Neural cell (in vitro differentiated cells): Measurements from ENCODE around the gene MSLN. TPM values are rescaled to one million over a fixed set of nuclear protein-coding genes. Genes with fewer than 3 reads are reported as not detected.

Source experiments
- H2AFZ ChIP-seq: fragments of 200-600, 300-800 bp; sonication (generic), shearing (Covaris generic); 2 replicates; pipeline ENCODE4 v1.6.0; 2014; ENCODE audit warnings: low read depth, mild to moderate bottlenecking, antibody characterized with exemption, low read length, moderate library complexity
- H3F3A ChIP-seq: fragments of 200-600 bp; shearing (Covaris generic); 2 replicates; pipeline ENCODE4 v1.6.1; 2016; ENCODE audit warnings: mild to moderate bottlenecking, moderate library complexity, mixed read lengths, antibody characterized with exemption, low read length; ENCODE audit not compliant: insufficient read depth, poor library complexity, severe bottlenecking
- H3K27ac ChIP-seq: fragments of 200-600, 300-800 bp; sonication (generic), shearing (Covaris generic); 2 replicates; pipeline ENCODE4 v1.5.1; 2014; ENCODE audit warnings: mild to moderate bottlenecking, low read length, moderate library complexity
- H3K27me3 ChIP-seq: fragments of 300-800, 200-600 bp; sonication (generic), shearing (Covaris generic); 2 replicates; pipeline ENCODE4 v1.6.0; 2014; ENCODE audit warnings: mild to moderate bottlenecking, low read depth, low read length, moderate library complexity; ENCODE audit not compliant: insufficient read depth
- H3K36me3 ChIP-seq: fragments of 300-800, 200-600 bp; sonication (generic), shearing (Covaris generic); 2 replicates; pipeline ENCODE4 v1.5.1; 2014; ENCODE audit warnings: mild to moderate bottlenecking, antibody characterized with exemption, low read length, moderate library complexity; ENCODE audit not compliant: insufficient read depth
- H3K4me2 ChIP-seq: fragments of 300-800, 200-600 bp; sonication (generic), shearing (Covaris generic); 2 replicates; pipeline ENCODE4 v1.6.0; 2014; ENCODE audit warnings: mild to moderate bottlenecking, low read length
- H3K4me3 ChIP-seq: fragments of 300-800, 200-600 bp; sonication (generic), shearing (Covaris generic); 2 replicates; pipeline ENCODE4 v1.5.1; 2014; ENCODE audit warnings: mild to moderate bottlenecking, low read length, moderate library complexity
- H3K79me2 ChIP-seq: fragments of 200-600 bp; shearing (Covaris generic); replicated peaks from 2 replicates; pipeline ENCODE4 v1.6.0; 2014; ENCODE audit warnings: mild to moderate bottlenecking, low read length, moderate library complexity; ENCODE audit not compliant: insufficient read depth
- H3K9ac ChIP-seq: fragments of 300-800, 200-600 bp; sonication (generic), shearing (Covaris generic); 2 replicates; pipeline ENCODE4 v1.6.1; 2016; ENCODE audit warnings: mild to moderate bottlenecking, low read length, mixed read lengths
- H3K9me2 ChIP-seq: fragments of 200-600 bp; shearing (Covaris generic); 2 replicates; pipeline ENCODE4 v1.6.1; 2016; ENCODE audit warnings: mild to moderate bottlenecking, low read length, mixed read lengths; ENCODE audit not compliant: insufficient read depth
- H3K9me3 ChIP-seq: fragments of 200-600, 300-800 bp; sonication (generic), shearing (Covaris generic); 2 replicates; pipeline ENCODE4 v1.6.1; 2016; ENCODE audit warnings: mild to moderate bottlenecking, mixed run types, low read length, moderate library complexity, mixed read lengths
- H4K20me1 ChIP-seq: fragments of 200-600 bp; shearing (Covaris generic); 2 replicates; pipeline ENCODE4 v1.6.1; 2016; ENCODE audit warnings: mild to moderate bottlenecking, mixed run types; ENCODE audit not compliant: insufficient read depth
- EP300 ChIP-seq: fragments of 450-650 bp; conservative IDR thresholded peaks from 2 replicates; pipeline ENCODE4 v1.6.1; 2014; ENCODE audit warnings: antibody characterized with exemption, mild to moderate bottlenecking, moderate library complexity; ENCODE audit not compliant: poor library complexity, severe bottlenecking
- EZH2 ChIP-seq: fragments of 200-600, 300-800 bp; shearing (Covaris generic), sonication (generic); IDR thresholded peaks from 2 replicates; pipeline ENCODE4 v1.6.1; 2014; ENCODE audit warnings: antibody characterized with exemption, low read length, borderline replicate concordance, mild to moderate bottlenecking; ENCODE audit not compliant: insufficient read depth, poor library complexity, severe bottlenecking
- MXI1 ChIP-seq: fragments of 450-650 bp; conservative IDR thresholded peaks from 2 replicates; pipeline ENCODE4 v1.6.1; 2014; ENCODE audit warnings: antibody characterized with exemption, mild to moderate bottlenecking; ENCODE audit not compliant: poor library complexity, severe bottlenecking
- REST ChIP-seq: IDR thresholded peaks from 2 replicates; pipeline ENCODE4 v1.6.1; 2012; ENCODE audit warnings: borderline replicate concordance
- SMC3 ChIP-seq: fragments of 450-650 bp; conservative IDR thresholded peaks from 2 replicates; pipeline ENCODE4 v1.6.1; 2014; ENCODE audit warnings: antibody characterized with exemption, mild to moderate bottlenecking, moderate library complexity; ENCODE audit not compliant: poor library complexity
- TAF1 ChIP-seq: IDR thresholded peaks from 2 replicates; pipeline ENCODE4 v1.6.1; 2012; ENCODE audit warnings: low read depth
- polyA plus RNA-seq: library from polyadenylated mRNA; depleted of rRNA; stranded (reverse); fragments of >200 nt; gene quantifications from 2 replicates; pipeline ENCODE4 v1.2.3, GENCODE V29; 2014
- TF ChIP-seq, protein P1 (sequence below): fragments of 450-650 bp; IDR thresholded peaks from 2 replicates; pipeline ENCODE4 v1.5.1; 2014; ENCODE audit warnings: antibody characterized with exemption, mild to moderate bottlenecking, moderate library complexity; ENCODE audit not compliant: poor library complexity, severe bottlenecking

The MSLN gene
- polyA plus RNA-seq, 1 donor from 2014 or later = 0.63 TPM

GRCh38 chr16:743794-744500 is 16.6 kb upstream of the MSLN start:
- no peak overlapping the region for H3K9ac ChIP-seq
- no peaks in the 10 kb centered on the region for H3K36me3 ChIP-seq
- no peak overlapping the region for H2AFZ ChIP-seq
- H3K4me2 ChIP-seq = no peak overlapping the region
- no peaks in the 10 kb centered on the region for H3F3A ChIP-seq
- H4K20me1 ChIP-seq = no peaks in the 10 kb centered on the region
- H3K4me3 ChIP-seq = no peak overlapping the region
- no peaks in the 10 kb centered on the region for H3K27me3 ChIP-seq
- H3K27ac ChIP-seq = no peak overlapping the region
- peaks cover 5% of the 10 kb centered on the region for H3K79me2 ChIP-seq
- H3K9me2 ChIP-seq = no peaks in the 10 kb centered on the region
- no peaks in the 10 kb centered on the region for H3K9me3 ChIP-seq
- TF ChIP-seq, protein P1, sequence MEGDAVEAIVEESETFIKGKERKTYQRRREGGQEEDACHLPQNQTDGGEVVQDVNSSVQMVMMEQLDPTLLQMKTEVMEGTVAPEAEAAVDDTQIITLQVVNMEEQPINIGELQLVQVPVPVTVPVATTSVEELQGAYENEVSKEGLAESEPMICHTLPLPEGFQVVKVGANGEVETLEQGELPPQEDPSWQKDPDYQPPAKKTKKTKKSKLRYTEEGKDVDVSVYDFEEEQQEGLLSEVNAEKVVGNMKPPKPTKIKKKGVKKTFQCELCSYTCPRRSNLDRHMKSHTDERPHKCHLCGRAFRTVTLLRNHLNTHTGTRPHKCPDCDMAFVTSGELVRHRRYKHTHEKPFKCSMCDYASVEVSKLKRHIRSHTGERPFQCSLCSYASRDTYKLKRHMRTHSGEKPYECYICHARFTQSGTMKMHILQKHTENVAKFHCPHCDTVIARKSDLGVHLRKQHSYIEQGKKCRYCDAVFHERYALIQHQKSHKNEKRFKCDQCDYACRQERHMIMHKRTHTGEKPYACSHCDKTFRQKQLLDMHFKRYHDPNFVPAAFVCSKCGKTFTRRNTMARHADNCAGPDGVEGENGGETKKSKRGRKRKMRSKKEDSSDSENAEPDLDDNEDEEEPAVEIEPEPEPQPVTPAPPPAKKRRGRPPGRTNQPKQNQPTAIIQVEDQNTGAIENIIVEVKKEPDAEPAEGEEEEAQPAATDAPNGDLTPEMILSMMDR = peak; percentile 14
- TF ChIP-seq TAF1 = no peak

GRCh38 chr16:745739-746138 is 14.8 kb upstream of the MSLN start:
- TF ChIP-seq MXI1 (no peak), REST (no peak), SMC3 (peak; percentile 43)
- TF ChIP-seq, protein P1 = peak; percentile 31
- no peaks in the 10 kb centered on the region for H3K36me3 ChIP-seq
- H3K9ac ChIP-seq = no peak overlapping the region
- H4K20me1 ChIP-seq = no peaks in the 10 kb centered on the region
- H3K9me3 ChIP-seq = no peaks in the 10 kb centered on the region
- H3K4me3 ChIP-seq = no peak overlapping the region
- no peak overlapping the region for H3K27ac ChIP-seq
- H3K79me2 ChIP-seq = no peaks in the 10 kb centered on the region
- H3F3A ChIP-seq = no peaks in the 10 kb centered on the region
- no peaks in the 10 kb centered on the region for H3K9me2 ChIP-seq
- H2AFZ ChIP-seq = no peak overlapping the region
- H3K4me2 ChIP-seq = no peak overlapping the region
- no peaks in the 10 kb centered on the region for H3K27me3 ChIP-seq

- Histone ChIP-seq H3K79me2 (no peaks in the 10 kb centered on the region), H3K27ac (no peak overlapping the region), H3K4me3 (no peak overlapping the region), H3K4me2 (no peak overlapping the region), H4K20me1 (no peaks in the 10 kb centered on the region), H3K9ac (no peak overlapping the region), H3F3A (no peaks in the 10 kb centered on the region), H3K27me3 (no peaks in the 10 kb centered on the region), H3K9me2 (no peaks in the 10 kb centered on the region), H3K36me3 (no peaks in the 10 kb centered on the region), H2AFZ (no peak overlapping the region), H3K9me3 (no peaks in the 10 kb centered on the region)
- no peak for TF ChIP-seq MXI1
- TF ChIP-seq REST = no peak
- TF ChIP-seq EZH2 = no peak
- TF ChIP-seq, protein P1 = no peak
- TF ChIP-seq EP300 = no peak
Measured at GRCh38 chr16:746637-747036, 13.9 kb upstream of the MSLN start.
